ENCODE measurements around the gene ARMC3.

Gene ARMC3

GRCh38 chr10:23040002-23040401 lies 112.1 kb downstream of the ARMC3 start:
- no peak for TF ChIP-seq CTCF (IDR thresholded peaks at IDR 0.05)

- no peak for TF ChIP-seq CTCF (IDR thresholded peaks at IDR 0.05)
These were observed 118.2 kb downstream of the ARMC3 start for GRCh38 chr10:23046027-23046426.

GRCh38 chr10:23047201-23048050 lies 119.6 kb downstream of the ARMC3 start:
- no peak for TF ChIP-seq CTCF (IDR thresholded peaks at IDR 0.05)

GRCh38 chr10:23048191-23048590 lies 120.3 kb downstream of the ARMC3 start:
- TF ChIP-seq CTCF (IDR thresholded peaks at IDR 0.05): no peak

- TF ChIP-seq CTCF (IDR thresholded peaks at IDR 0.05): no peak
These were observed 123.4 kb downstream of the ARMC3 start for GRCh38 chr10:23051278-23051677.

GRCh38 chr10:23051855-23052331 lies 124.0 kb downstream of the ARMC3 start:
- TF ChIP-seq CTCF (IDR thresholded peaks at IDR 0.05): no peak

GRCh38 chr10:23053036-23053435 lies 125.2 kb downstream of the ARMC3 start:
- TF ChIP-seq CTCF (IDR thresholded peaks at IDR 0.05): no peak

Measured in LNCAP (cell line).